ENCODE measurements around the gene DYNLT4.

- TF ChIP-seq CTCF (IDR thresholded peaks at IDR 0.05), result no peak
- TF ChIP-seq EP300 (IDR thresholded peaks at IDR 0.05), result no peak
Measured at GRCh38 chr1:44827197-44828002, 20.2 kb upstream of the DYNLT4 start.

Measured in tibial nerve (tissue), 4 donors.